OCI-LY1 (cell line): ENCODE measurements around the gene IL15RA.
A peak's percentile ranks its signal among the peaks of the same experiment; 100 is the strongest.

ENCODE experiments used
- H2AFZ ChIP-seq: fragments of 200-600 bp; sonication (generic), shearing (Covaris generic); 2 replicates; pipeline ENCODE4 v1.6.0; 2014; ENCODE audit warnings: antibody characterized with exemption, mild to moderate bottlenecking, low read length
- H3F3A ChIP-seq: fragments of 200-600 bp; sonication (generic), shearing (Covaris generic); 2 replicates; pipeline ENCODE4 v1.6.0; 2014; ENCODE audit warnings: mild to moderate bottlenecking, antibody characterized with exemption, low read length, moderate library complexity; ENCODE audit not compliant: insufficient read depth
- H3K27ac ChIP-seq: fragments of 200-600 bp; sonication (generic); 2 replicates; pipeline ENCODE4 v1.5.1; 2014; ENCODE audit warnings: low read length, mixed run types, mild to moderate bottlenecking, low read depth; ENCODE audit not compliant: poor library complexity, severe bottlenecking
- H3K27me3 ChIP-seq: fragments of 200-600 bp; sonication (generic); 2 replicates; pipeline ENCODE4 v1.6.0; 2014; ENCODE audit warnings: antibody characterized with exemption, mild to moderate bottlenecking, low read length, moderate library complexity; ENCODE audit not compliant: insufficient read depth
- H3K36me3 ChIP-seq: fragments of 200-600 bp; sonication (generic); 2 replicates; pipeline ENCODE4 v1.6.1; 2014; ENCODE audit warnings: mild to moderate bottlenecking, antibody characterized with exemption, low read length, moderate library complexity, mixed read lengths; ENCODE audit not compliant: insufficient read depth
- H3K4me1 ChIP-seq: fragments of 200-600 bp; sonication (generic); 2 replicates; pipeline ENCODE4 v1.5.1; 2014; ENCODE audit warnings: mild to moderate bottlenecking, low read length, moderate library complexity; ENCODE audit not compliant: insufficient read depth, severe bottlenecking
- H3K4me2 ChIP-seq: fragments of 200-600 bp; sonication (generic), shearing (Covaris generic); 2 replicates; pipeline ENCODE4 v1.6.1; 2014; ENCODE audit warnings: low read length
- H3K4me3 ChIP-seq: fragments of 200-600 bp; sonication (generic); 2 replicates; pipeline ENCODE4 v1.5.1; 2014; ENCODE audit warnings: low read length, low read depth, mild to moderate bottlenecking, mixed read lengths; ENCODE audit not compliant: poor library complexity, severe bottlenecking
- H3K79me2 ChIP-seq: fragments of 200-600 bp; shearing (Covaris generic); 2 replicates; pipeline ENCODE4 v1.6.1; 2016; ENCODE audit warnings: mixed run types, low read length, mixed read lengths; ENCODE audit not compliant: insufficient read depth
- H3K9ac ChIP-seq: fragments of 200-600 bp; sonication (generic), shearing (Covaris generic); 2 replicates; pipeline ENCODE4 v1.6.1; 2014; ENCODE audit warnings: mild to moderate bottlenecking, low read length, mixed read lengths
- H3K9me2 ChIP-seq: fragments of 200-600 bp; sonication (generic), shearing (Covaris generic); 2 replicates; pipeline ENCODE4 v1.6.1; 2014; ENCODE audit warnings: low read depth, mild to moderate bottlenecking, low read length, mixed read lengths
- H3K9me3 ChIP-seq: fragments of 200-600 bp; shearing (Covaris generic); 2 replicates; pipeline ENCODE4 v1.6.1; 2014; ENCODE audit warnings: low read length, mixed read lengths
- H4K20me1 ChIP-seq: fragments of 200-600 bp; sonication (generic), shearing (Covaris generic); 2 replicates; pipeline ENCODE4 v1.6.0; 2016; ENCODE audit warnings: mild to moderate bottlenecking, low read length; ENCODE audit not compliant: insufficient read depth
- CTCF ChIP-seq: fragments of 200-600 bp; sonication (generic), shearing (Covaris generic); IDR thresholded peaks from 2 replicates; pipeline ENCODE4 v1.5.1; 2017; ENCODE audit warnings: mild to moderate bottlenecking, antibody characterized with exemption, low read length, moderate library complexity, mixed read lengths
- EZH2 ChIP-seq: fragments of 200-600 bp; sonication (generic), shearing (Covaris generic); IDR thresholded peaks from 2 replicates; pipeline ENCODE4 v1.8.0; 2017; ENCODE audit warnings: borderline replicate concordance, mixed run types, mild to moderate bottlenecking, antibody characterized with exemption, low read length, moderate library complexity, mixed read lengths

IL15RA gene

GRCh38 chr10:5949009-5949759 lies 28.2 kb downstream of the IL15RA start:
- no peak for TF ChIP-seq EZH2
- TF ChIP-seq CTCF, result peak; percentile 53
- no peaks in the 10 kb centered on the region for H3K9me3 ChIP-seq

GRCh38 chr10:5948208-5948585 lies 29.1 kb downstream of the IL15RA start:
- Histone ChIP-seq H3K9ac (no peak overlapping the region), H3K36me3 (no peaks in the 10 kb centered on the region), H3K27ac (no peak overlapping the region), H3K79me2 (no peaks in the 10 kb centered on the region), H4K20me1 (no peaks in the 10 kb centered on the region), H3K4me2 (no peak overlapping the region), H3K4me1 (no peaks in the 10 kb centered on the region), H3K9me3 (no peaks in the 10 kb centered on the region), H2AFZ (no peak overlapping the region), H3F3A (no peaks in the 10 kb centered on the region), H3K9me2 (no peaks in the 10 kb centered on the region), H3K4me3 (no peak overlapping the region), H3K27me3 (peaks cover 6% of the 10 kb centered on the region; the same call in 1 of the 2 replicates)
- TF ChIP-seq EZH2, result no peak
- TF ChIP-seq CTCF, result no peak

More at GRCh38 chr10:5949009-5949759, 28.2 kb downstream of the IL15RA start:
- Histone ChIP-seq H4K20me1 (no peaks in the 10 kb centered on the region), H3F3A (no peaks in the 10 kb centered on the region), H3K27ac (no peak overlapping the region), H3K4me1 (no peaks in the 10 kb centered on the region), H3K36me3 (no peaks in the 10 kb centered on the region), H2AFZ (no peak overlapping the region), H3K79me2 (no peaks in the 10 kb centered on the region), H3K9me2 (no peaks in the 10 kb centered on the region), H3K4me2 (no peak overlapping the region), H3K27me3 (peaks cover 6% of the 10 kb centered on the region; the same call in 1 of the 2 replicates), H3K4me3 (no peak overlapping the region), H3K9ac (no peak overlapping the region)

- Histone ChIP-seq H3K79me2 (no peaks in the 10 kb centered on the region), H3K4me3 (no peak overlapping the region), H3K4me1 (no peaks in the 10 kb centered on the region), H2AFZ (no peak overlapping the region), H3K9me2 (no peaks in the 10 kb centered on the region), H3K27me3 (peaks cover 6% of the 10 kb centered on the region; the same call in 1 of the 2 replicates), H3F3A (no peaks in the 10 kb centered on the region), H4K20me1 (no peaks in the 10 kb centered on the region), H3K4me2 (no peak overlapping the region), H3K27ac (no peak overlapping the region), H3K36me3 (no peaks in the 10 kb centered on the region), H3K9me3 (no peaks in the 10 kb centered on the region), H3K9ac (no peak overlapping the region)
- no peak for TF ChIP-seq CTCF
- no peak for TF ChIP-seq EZH2
These were observed 29.7 kb downstream of the IL15RA start for GRCh38 chr10:5947471-5948207.
